Ectodermal cell (in vitro differentiated cells): ENCODE measurements around the gene OVCH1.
"Not testable (repeated sequence)": the region's sequence is repeated elsewhere in the genome, so short reads cannot be mapped to it uniquely, and the experiment has no call there.

Experiments
- H3K27ac ChIP-seq: 2 replicates; pipeline ENCODE4 v1.7.0; 2013; ENCODE audit warnings: mild to moderate bottlenecking, low read depth, low read length; ENCODE audit not compliant: insufficient read depth, poor library complexity, severe bottlenecking
- H3K27me3 ChIP-seq: 2 replicates; pipeline ENCODE4 v1.7.0; 2013; ENCODE audit warnings: mild to moderate bottlenecking, low read length; ENCODE audit not compliant: insufficient read depth, control insufficient read depth, poor library complexity, severe bottlenecking
- H3K36me3 ChIP-seq: one replicate; pipeline ENCODE4 v1.7.0; 2013; ENCODE audit warnings: low read length; ENCODE audit not compliant: control insufficient read depth, insufficient read depth
- H3K4me1 ChIP-seq: one replicate; pipeline ENCODE4 v1.7.0; 2013; ENCODE audit warnings: low read length; ENCODE audit not compliant: control insufficient read depth, insufficient read depth
- H3K4me3 ChIP-seq: 2 replicates; pipeline ENCODE4 v1.7.0; 2013; ENCODE audit warnings: low read depth, low read length, control low read depth; ENCODE audit not compliant: insufficient read depth
- H3K9me3 ChIP-seq: 2 replicates; pipeline ENCODE4 v1.7.0; 2013; ENCODE audit warnings: mild to moderate bottlenecking, low read length, moderate library complexity; ENCODE audit not compliant: control insufficient read depth
- WGBS, 2 experiments: methylation state at CpG; one replicate each; pipeline ENCODE4 v1.1.7; 2013; ENCODE audit warnings: missing lambda C conversion rate in 2 of 2; 5-methylcytosine and 5-hydroxymethylcytosine counted together

The OVCH1 gene

GRCh38 chr12:29389295-29389919, 108.1 kb downstream of the OVCH1 start:
- Histone ChIP-seq H3K4me3 (no peak overlapping the region), H3K27ac (no peak overlapping the region), H3K9me3 (no peaks in the 10 kb centered on the region), H3K36me3 (no peaks in the 10 kb centered on the region), H3K27me3 (no peaks in the 10 kb centered on the region), H3K4me1 (no peaks in the 10 kb centered on the region)
- WGBS, 2 experiments = 97% methylated on average over 65 of the region's 65 CpGs

- not testable (repeated sequence) for H3K27ac ChIP-seq, H3K9me3 ChIP-seq, H3K27me3 ChIP-seq, H3K4me3 ChIP-seq, H3K4me1 ChIP-seq, H3K36me3 ChIP-seq
- WGBS, 2 experiments = 95 to 97% methylated on average over 36 of the region's 36 CpGs
Observed at GRCh38 chr12:29386084-29386680, 111.3 kb downstream of the OVCH1 start.

- not testable (repeated sequence) for H3K9me3 ChIP-seq, H3K27ac ChIP-seq, H3K27me3 ChIP-seq, H3K4me1 ChIP-seq, H3K4me3 ChIP-seq, H3K36me3 ChIP-seq
- WGBS, 2 experiments = 95 to 96% methylated on average over 15 to 17 of the region's 17 CpGs
Observed at GRCh38 chr12:29385194-29385593, 112.3 kb downstream of the OVCH1 start.

GRCh38 chr12:29382251-29382650, 115.2 kb downstream of the OVCH1 start:
- H3K9me3 ChIP-seq = no peaks in the 10 kb centered on the region
- H3K27ac ChIP-seq = no peak overlapping the region
- no peaks in the 10 kb centered on the region for H3K27me3 ChIP-seq
- WGBS, 2 experiments = 89 to 100% methylated on average over 1 to 2 of the region's 2 CpGs
- H3K4me1 ChIP-seq = no peaks in the 10 kb centered on the region
- H3K4me3 ChIP-seq = no peak overlapping the region
- H3K36me3 ChIP-seq = no peaks in the 10 kb centered on the region

- no peaks in the 10 kb centered on the region for H3K36me3 ChIP-seq
- H3K27ac ChIP-seq = peak within 1 kb of the TSS; percentile 85
- H3K4me1 ChIP-seq = no peaks in the 10 kb centered on the region
- WGBS, 2 experiments = 0% methylated on average over 55 of the region's 55 CpGs
- H3K4me3 ChIP-seq = peak within 1 kb of the TSS; percentile 94
- H3K9me3 ChIP-seq = no peaks in the 10 kb centered on the region
- H3K27me3 ChIP-seq = no peaks in the 10 kb centered on the region
Observed at GRCh38 chr12:29380536-29381523, 116.7 kb downstream of the OVCH1 start, which contains the start of gene ERGIC2. Gene ERGIC2, minus strand, starts transcription at chr12:29381172. Its CDS starts 9,539 bp downstream, at chr12:29371633.
